T-helper 1 cell (primary cell): Measurements from ENCODE around the gene HOXB3.
"Not testable (repeated sequence)": the region's sequence is repeated elsewhere in the genome, so short reads cannot be mapped to it uniquely, and the experiment has no call there.

Source experiments
- DNase-seq, 5 donors: peaks; one replicate each; pipeline ENCODE4 v3.0.0-alpha.2; 2012 to 2020

The HOXB3 gene

DNA sequence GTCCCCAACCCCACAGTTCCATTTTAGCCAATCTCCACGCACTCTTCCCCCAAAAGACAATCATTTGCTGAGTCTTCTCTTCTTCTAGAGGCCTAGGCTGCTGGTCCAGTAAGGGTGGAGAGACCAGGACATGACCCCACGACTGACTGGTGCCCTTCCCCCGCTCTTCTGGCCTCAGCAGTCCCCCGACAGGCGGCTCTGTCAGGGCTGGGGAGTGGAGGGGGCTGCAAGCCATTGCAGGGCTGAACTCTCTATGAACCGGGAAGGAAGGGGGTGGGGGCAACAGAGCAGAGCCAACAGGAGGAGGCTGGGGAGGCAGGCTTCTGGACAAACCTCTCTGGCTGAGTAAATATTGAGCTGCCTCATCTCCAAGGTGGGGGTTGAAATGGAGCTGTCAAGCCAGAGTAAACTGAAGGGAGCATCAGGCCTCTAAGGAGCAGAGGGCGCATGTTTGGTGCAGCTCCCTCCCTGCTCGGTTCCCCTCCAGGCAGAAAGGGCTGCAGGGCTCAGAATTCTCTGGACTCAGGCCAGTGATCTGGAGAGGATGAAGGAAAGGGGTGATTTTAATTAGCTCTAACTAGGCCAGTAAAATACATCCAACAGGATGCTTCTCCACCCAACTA is 67.9 kb downstream of the HOXB3 start:
- DNase-seq = no peak

DNA sequence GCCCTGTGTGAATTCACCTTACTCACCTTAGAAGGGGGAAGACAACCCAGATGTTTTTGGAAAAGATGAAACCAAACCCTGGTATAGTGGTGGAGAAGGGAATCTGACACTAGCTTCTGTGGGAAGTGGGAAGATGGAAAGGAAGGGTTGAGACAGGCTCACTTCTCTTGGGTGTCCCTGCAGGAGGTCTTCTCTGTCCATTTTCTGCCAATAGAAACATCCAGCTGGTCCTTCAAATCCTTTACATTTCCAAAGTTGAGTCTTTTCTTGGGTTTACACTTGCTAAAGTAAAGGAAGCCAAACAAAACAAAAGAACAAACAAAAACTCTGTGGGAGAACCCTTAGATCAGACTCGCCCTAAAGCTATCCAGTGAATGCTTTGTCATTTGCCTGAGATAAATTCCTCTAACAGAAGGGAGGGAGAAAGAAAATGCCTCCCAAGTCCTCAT is 69.4 kb downstream of the HOXB3 start:
- DNase-seq = no peak

GRCh38 chr17:48519427-48519826 is 70.6 kb downstream of the HOXB3 start:
- DNase-seq = no peak

GRCh38 chr17:48517478-48517877 is 72.6 kb downstream of the HOXB3 start:
- DNase-seq = no peak

GRCh38 chr17:48515925-48516900 is 73.8 kb downstream of the HOXB3 start:
- no peak for DNase-seq

GRCh38 chr17:48514477-48514876 is 75.6 kb downstream of the HOXB3 start:
- no peak for DNase-seq

- DNase-seq = no peak
Measured at GRCh38 chr17:48513666-48514455, 76.2 kb downstream of the HOXB3 start.

GRCh38 chr17:48513097-48513496 is 76.9 kb downstream of the HOXB3 start:
- peak in 1 of 5 donors; percentile 33 for DNase-seq

DNA sequence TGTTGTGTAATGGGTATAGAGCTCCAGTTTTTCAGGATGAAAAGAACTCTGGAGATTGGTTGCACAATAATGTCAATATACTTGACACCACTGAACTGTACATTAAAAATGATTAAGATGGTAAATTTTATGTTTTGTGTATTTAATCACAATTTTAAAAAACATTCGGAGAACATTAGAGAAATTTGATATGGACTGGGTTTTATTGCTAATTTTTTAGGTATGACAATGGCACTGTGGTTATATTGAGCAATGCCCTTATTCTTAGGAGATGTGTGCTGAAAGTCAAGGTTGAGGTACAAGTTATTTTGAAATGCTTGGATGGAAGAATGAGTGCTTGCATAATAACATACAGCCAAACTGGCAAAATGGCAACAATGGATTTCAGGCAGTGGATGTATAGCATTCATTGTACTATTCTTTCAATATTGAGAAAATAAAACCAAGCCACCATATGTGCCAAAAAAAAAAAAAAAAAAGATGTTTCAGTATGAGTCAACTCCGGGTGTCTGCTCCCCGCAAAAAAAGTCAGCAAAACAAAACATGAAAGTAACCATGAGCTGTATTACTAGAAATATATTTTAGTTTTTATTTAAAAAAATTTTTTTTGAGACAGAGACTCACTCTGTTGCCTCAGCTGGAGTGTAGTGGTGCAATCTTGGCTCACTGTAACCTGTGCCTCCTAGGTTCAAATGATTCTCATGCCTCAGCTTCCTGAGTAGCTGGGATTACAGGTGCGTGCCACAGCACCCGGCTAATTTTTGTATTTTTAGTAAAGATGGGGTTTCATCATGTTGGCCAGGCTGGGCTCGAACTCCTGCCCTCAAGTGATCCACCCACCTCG is 79.1 kb downstream of the HOXB3 start:
- peak in 3 of 5 donors; percentile 12 to 81 (median 18) for DNase-seq

- no peak for DNase-seq
Measured at GRCh38 chr17:48510381-48510760, 79.7 kb downstream of the HOXB3 start.

DNA sequence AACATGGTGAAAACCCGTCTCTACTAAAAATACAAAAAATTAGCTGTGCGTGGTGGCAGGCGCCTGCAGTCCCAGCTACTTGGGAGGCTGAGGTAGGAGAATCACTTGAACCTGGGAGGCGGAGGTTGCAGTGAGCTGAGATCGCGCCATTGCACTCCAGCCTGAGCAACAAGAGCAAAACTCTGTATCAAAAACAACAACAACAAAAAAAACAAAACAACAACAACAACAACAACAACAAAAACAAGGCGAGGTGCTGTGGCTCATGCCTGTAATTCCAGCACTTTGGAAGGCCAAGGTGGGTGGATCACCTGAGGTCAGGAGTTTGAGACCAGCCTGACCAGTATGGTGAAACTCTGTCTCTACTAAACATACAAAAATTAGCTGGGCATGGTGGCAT is 80.3 kb downstream of the HOXB3 start:
- DNase-seq = not testable (repeated sequence)

DNA sequence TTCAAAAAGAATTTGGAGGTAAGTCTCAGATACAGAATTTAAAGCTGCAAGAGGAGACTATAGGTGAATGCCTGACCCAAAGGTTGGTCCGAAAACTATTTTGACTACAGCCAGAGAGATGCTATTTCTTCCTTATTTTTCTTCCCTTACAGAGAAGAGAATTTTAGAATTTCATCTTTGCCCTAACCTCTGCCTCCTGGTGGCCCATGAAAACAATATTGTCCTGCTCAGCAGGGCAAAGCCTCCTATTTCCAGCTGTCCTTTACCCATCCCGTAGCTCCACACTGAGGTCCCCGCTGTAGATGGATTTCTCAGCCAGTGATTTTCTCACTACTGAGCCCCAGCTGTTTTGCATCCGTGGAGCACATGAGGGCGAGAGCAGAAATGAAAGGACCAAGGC is 83.8 kb downstream of the HOXB3 start:
- DNase-seq = no peak

DNA sequence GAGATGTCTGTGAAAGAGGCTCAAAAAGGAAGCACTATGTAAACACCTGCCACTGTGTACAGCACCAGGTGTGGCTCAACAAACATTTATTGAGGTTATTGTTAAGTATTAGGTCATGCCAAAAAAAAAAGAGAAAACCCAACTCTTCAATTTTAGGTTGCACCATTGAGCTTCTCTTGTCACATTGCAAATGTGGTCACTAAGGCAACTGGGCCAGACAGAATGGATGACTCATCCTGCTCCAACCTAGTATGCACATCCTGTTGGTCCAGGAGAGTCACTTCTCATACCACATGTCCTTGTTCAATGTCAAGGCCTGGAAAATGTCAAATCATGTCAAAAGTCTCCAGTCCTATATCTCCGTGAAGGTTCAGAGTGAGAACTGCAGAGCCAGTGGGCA is 84.3 kb downstream of the HOXB3 start:
- peak in 3 of 5 donors; percentile 27 to 89 (median 29) for DNase-seq

- DNase-seq = no peak
Measured at GRCh38 chr17:48504953-48505352, 85.1 kb downstream of the HOXB3 start.

DNA sequence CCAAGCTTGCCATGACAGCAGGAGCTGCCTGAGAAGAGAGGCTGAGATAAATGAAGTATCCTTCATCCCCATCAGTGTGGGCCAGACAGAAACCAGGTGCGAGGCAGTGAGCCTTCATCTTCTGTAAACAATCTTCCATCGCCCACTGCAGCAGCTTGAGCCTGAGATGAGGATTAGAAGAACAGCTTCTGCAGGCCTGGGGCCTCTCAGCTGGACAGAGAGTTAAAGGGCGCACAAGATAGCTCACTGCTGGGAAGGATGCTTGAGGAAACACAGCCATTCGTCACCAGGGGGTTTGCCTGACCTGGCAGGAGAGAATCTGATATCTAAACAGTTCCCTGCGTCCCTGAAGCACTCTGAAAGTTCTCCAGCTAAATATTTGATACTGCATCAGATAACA is 86.3 kb downstream of the HOXB3 start:
- DNase-seq = no peak

DNA sequence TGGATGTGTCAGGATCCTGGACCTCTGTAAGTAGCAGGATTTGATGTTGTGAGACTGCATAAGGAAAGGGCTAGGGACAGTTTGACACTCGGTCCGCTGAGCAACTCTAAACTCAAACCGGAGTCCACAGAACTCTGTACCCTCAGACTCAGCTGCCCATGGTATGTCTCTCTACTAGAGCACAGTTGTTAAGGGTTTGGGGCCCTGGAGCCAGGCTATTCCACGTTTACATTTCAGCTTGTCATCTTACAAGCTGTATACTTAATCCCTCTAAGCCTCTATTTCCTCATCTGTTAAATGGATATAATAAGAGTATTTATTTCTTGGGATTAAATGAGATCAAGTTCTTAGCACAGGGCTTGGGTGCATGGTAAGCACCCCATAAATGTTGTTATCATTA is 87.1 kb downstream of the HOXB3 start:
- no peak for DNase-seq

DNA sequence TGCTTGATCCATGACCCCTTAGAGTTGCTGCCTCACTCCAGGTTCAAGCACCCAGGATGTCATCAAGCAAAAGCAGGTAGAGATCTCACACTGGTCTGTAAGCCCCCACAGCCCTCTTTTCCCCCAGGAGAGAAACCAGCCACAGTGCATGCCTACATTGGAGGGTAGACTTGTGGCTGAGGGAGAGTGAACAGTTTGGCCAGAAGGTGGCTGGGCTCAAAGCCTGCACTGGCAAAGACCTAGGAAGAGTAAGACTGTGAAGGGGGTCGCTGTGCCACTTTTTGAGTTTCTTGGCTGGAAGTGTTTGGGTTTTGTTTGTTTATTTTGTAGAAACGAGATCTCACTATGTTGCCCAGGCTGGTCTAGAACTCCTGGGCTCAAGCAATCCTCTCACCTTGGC is 87.7 kb downstream of the HOXB3 start:
- no peak for DNase-seq

- no peak for DNase-seq
Measured at GRCh38 chr17:48500435-48501426, 89.3 kb downstream of the HOXB3 start.

DNA sequence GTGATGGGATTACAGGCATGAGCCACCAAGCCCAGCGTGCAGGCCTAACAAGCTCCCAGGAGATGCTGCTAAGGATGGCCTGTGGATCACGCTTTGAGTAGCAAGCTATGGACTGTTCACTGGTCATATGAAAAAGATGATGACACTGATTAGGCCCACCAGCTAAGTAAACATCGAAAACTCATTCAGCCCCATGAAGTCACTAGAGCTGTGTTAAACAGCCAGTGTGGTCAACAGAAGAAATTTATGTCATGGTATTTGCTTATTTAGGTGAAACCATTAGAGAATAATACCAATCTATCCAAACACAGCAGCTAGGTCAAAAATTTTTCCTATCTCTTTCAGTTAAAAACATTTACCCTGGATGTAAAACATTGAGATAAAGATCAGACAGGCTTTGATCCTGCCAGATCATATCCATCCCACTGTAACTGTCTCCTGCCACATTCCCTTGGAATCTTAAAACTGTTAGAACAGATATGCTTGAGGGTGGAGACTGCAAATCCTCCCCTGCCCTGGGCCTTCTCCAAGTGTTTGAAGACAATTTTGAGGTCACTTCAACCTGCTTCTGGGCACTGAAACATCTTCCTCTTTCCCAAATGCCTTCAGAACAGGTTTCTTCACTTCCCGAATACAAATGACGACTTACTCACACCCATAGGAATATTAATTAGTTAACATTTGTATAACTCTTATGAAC is 90.2 kb downstream of the HOXB3 start:
- DNase-seq = no peak

DNA sequence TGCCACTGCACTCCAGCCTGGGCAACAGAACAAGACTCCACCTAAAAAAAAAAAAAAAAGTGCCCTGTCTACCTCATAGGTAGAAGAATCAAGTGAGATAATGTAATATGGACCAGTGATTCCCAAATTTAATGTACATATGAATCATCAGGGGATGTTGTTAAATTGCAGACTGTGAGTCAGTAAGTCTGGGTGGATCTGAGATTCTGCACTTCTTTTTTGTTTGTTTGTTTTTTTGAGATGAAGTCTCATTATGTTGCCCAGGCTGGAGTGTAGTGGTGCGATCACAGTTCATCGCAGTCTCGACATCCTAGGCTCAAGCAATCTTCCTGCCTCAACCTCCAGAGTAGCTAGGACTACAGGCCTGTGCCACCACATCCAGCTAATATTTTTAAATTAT is 90.8 kb downstream of the HOXB3 start:
- DNase-seq = no peak
